Duodenal mucosa (tissue), 2 donors: ENCODE measurements around the gene SH3BP5.
A peak's percentile ranks its signal among the peaks of the same experiment; 100 is the strongest.

Source experiments
- H3K27ac ChIP-seq: one replicate; pipeline ENCODE4 v1.7.0; 2013; ENCODE audit warnings: low read depth, low read length
- H3K27me3 ChIP-seq, 2 donors: one replicate each; pipeline ENCODE4 v1.7.0; 2013; ENCODE audit warnings: low read length in 2 of 2, control low read depth in 1 of 2; ENCODE audit not compliant: insufficient read depth in 2 of 2, control insufficient read depth in 1 of 2
- H3K36me3 ChIP-seq, 2 donors: one replicate each; pipeline ENCODE4 v1.7.0; 2013; ENCODE audit warnings: low read length in 2 of 2, control low read depth in 1 of 2; ENCODE audit not compliant: insufficient read depth in 2 of 2, control insufficient read depth in 1 of 2
- H3K4me1 ChIP-seq, 2 donors: one replicate each; pipeline ENCODE4 v1.7.0; 2013; ENCODE audit warnings: low read length in 2 of 2, control low read depth in 1 of 2; ENCODE audit not compliant: insufficient read depth in 2 of 2, control insufficient read depth in 1 of 2
- H3K4me3 ChIP-seq, 2 donors: one replicate each; pipeline ENCODE4 v1.7.0; 2013; ENCODE audit warnings: low read length in 2 of 2, low read depth in 1 of 2
- H3K9ac ChIP-seq, 2 donors: one replicate each; pipeline ENCODE4 v1.7.0; 2013; ENCODE audit warnings: low read length in 2 of 2, low read depth in 1 of 2
- H3K9me3 ChIP-seq, 2 donors: one replicate each; pipeline ENCODE4 v1.7.0; 2013; ENCODE audit warnings: low read length in 2 of 2, control low read depth in 1 of 2; ENCODE audit not compliant: control insufficient read depth in 1 of 2

Gene SH3BP5

GRCh38 chr3:15313461-15313860 lies 18.9 kb downstream of the SH3BP5 start:
- peaks cover 5 to 13% of the 10 kb centered on the region in 2 donors for H3K4me1 ChIP-seq
- H3K27ac ChIP-seq = no peak overlapping the region

GRCh38 chr3:15312550-15312949 lies 19.8 kb downstream of the SH3BP5 start:
- Histone ChIP-seq H3K27ac (no peak overlapping the region), H3K9ac (no peak overlapping the region), H3K27me3 (no peaks in the 10 kb centered on the region), H3K4me3 (no peak overlapping the region), H3K36me3 (no peaks in the 10 kb centered on the region), H3K4me1 (peaks cover 5 to 13% of the 10 kb centered on the region in 2 donors), H3K9me3 (no peaks in the 10 kb centered on the region)

More at GRCh38 chr3:15313461-15313860, 18.9 kb downstream of the SH3BP5 start:
- Histone ChIP-seq H3K4me3 (no peak overlapping the region), H3K9ac (no peak overlapping the region), H3K27me3 (no peaks in the 10 kb centered on the region), H3K9me3 (no peaks in the 10 kb centered on the region), H3K36me3 (no peaks in the 10 kb centered on the region)

- no peak overlapping the region for H3K4me3 ChIP-seq
- H3K27me3 ChIP-seq = no peaks in the 10 kb centered on the region
- H3K4me1 ChIP-seq = peaks cover 5 to 13% of the 10 kb centered on the region in 2 donors
- H3K27ac ChIP-seq = no peak overlapping the region
- H3K9me3 ChIP-seq = no peaks in the 10 kb centered on the region
- no peaks in the 10 kb centered on the region for H3K36me3 ChIP-seq
- peak overlapping the region in 1 of 2 donors; percentile 1 for H3K9ac ChIP-seq
Observed at GRCh38 chr3:15310491-15311370, 21.7 kb downstream of the SH3BP5 start.

GRCh38 chr3:15309662-15310335 lies 22.6 kb downstream of the SH3BP5 start:
- Histone ChIP-seq H3K36me3 (no peaks in the 10 kb centered on the region), H3K9me3 (no peaks in the 10 kb centered on the region), H3K27me3 (no peaks in the 10 kb centered on the region), H3K9ac (peak overlapping the region in 1 of 2 donors; percentile 1), H3K4me3 (no peak overlapping the region), H3K27ac (no peak overlapping the region), H3K4me1 (peaks cover 5 to 13% of the 10 kb centered on the region in 2 donors)

- no peak overlapping the region for H3K27ac ChIP-seq
Observed at GRCh38 chr3:15307580-15307979, 24.8 kb downstream of the SH3BP5 start.

GRCh38 chr3:15306979-15307359 lies 25.4 kb downstream of the SH3BP5 start:
- H3K36me3 ChIP-seq = peaks cover 0 to 6% of the 10 kb centered on the region in 2 donors
- H3K27ac ChIP-seq = no peak overlapping the region
- H3K4me3 ChIP-seq = no peak overlapping the region
- H3K9me3 ChIP-seq = no peaks in the 10 kb centered on the region
- peaks cover 5 to 13% of the 10 kb centered on the region in 2 donors for H3K4me1 ChIP-seq
- no peaks in the 10 kb centered on the region for H3K27me3 ChIP-seq
- H3K9ac ChIP-seq = no peak overlapping the region

More at GRCh38 chr3:15307580-15307979, 24.8 kb downstream of the SH3BP5 start:
- peaks cover 5 to 13% of the 10 kb centered on the region in 2 donors for H3K4me1 ChIP-seq
- H3K9ac ChIP-seq = no peak overlapping the region
- H3K9me3 ChIP-seq = no peaks in the 10 kb centered on the region
- peaks cover 0 to 6% of the 10 kb centered on the region in 2 donors for H3K36me3 ChIP-seq
- no peak overlapping the region for H3K4me3 ChIP-seq
- no peaks in the 10 kb centered on the region for H3K27me3 ChIP-seq

GRCh38 chr3:15305359-15305844 lies 27.0 kb downstream of the SH3BP5 start:
- Histone ChIP-seq H3K4me3 (no peak overlapping the region), H3K9ac (no peak overlapping the region), H3K36me3 (peaks cover 0 to 6% of the 10 kb centered on the region in 2 donors), H3K4me1 (peaks cover 0 to 6% of the 10 kb centered on the region in 2 donors), H3K27me3 (no peaks in the 10 kb centered on the region), H3K9me3 (no peaks in the 10 kb centered on the region), H3K27ac (no peak overlapping the region)

GRCh38 chr3:15303728-15304127 lies 28.7 kb downstream of the SH3BP5 start:
- Histone ChIP-seq H3K9me3 (no peaks in the 10 kb centered on the region), H3K4me1 (no peaks in the 10 kb centered on the region), H3K9ac (no peak overlapping the region), H3K36me3 (peaks cover 0 to 6% of the 10 kb centered on the region in 2 donors), H3K4me3 (no peak overlapping the region), H3K27me3 (no peaks in the 10 kb centered on the region), H3K27ac (no peak overlapping the region)

- no peak overlapping the region for H3K9ac ChIP-seq
- no peak overlapping the region for H3K4me3 ChIP-seq
- peaks cover 0 to 6% of the 10 kb centered on the region in 2 donors for H3K36me3 ChIP-seq
- H3K9me3 ChIP-seq = no peaks in the 10 kb centered on the region
- no peaks in the 10 kb centered on the region for H3K4me1 ChIP-seq
- H3K27me3 ChIP-seq = no peaks in the 10 kb centered on the region
- no peak overlapping the region for H3K27ac ChIP-seq
Observed at GRCh38 chr3:15303216-15303615, 29.2 kb downstream of the SH3BP5 start.

- Histone ChIP-seq H3K36me3 (peaks cover 0 to 6% of the 10 kb centered on the region in 2 donors), H3K27ac (no peak overlapping the region), H3K27me3 (no peaks in the 10 kb centered on the region), H3K9ac (no peak overlapping the region), H3K9me3 (no peaks in the 10 kb centered on the region), H3K4me3 (no peak overlapping the region), H3K4me1 (no peaks in the 10 kb centered on the region)
Observed at GRCh38 chr3:15301761-15302160, 30.6 kb downstream of the SH3BP5 start.
